HFF-Myc (cell line): Measurements from ENCODE around the gene IL22RA2.

ENCODE experiments used
- DNase-seq: peaks from one replicate; pipeline ENCODE4 v3.0.0-alpha.2; 2011; ENCODE audit warnings: low read depth; ENCODE audit errors: extremely low read depth
- H3K4me3 ChIP-seq: replicated peaks from 2 replicates; pipeline ENCODE4 v1.5.1; 2011; ENCODE audit warnings: low read depth, mild to moderate bottlenecking, control low read depth, low read length
- CTCF ChIP-seq: IDR thresholded peaks from 2 replicates; pipeline ENCODE4 v1.5.1; 2012; ENCODE audit warnings: mild to moderate bottlenecking, low read depth, low read length, control low read depth; ENCODE audit errors: missing control alignments

The IL22RA2 gene

GRCh38 chr6:137102050-137102848 is 71.2 kb downstream of the IL22RA2 start:
- no peak overlapping the region for H3K4me3 ChIP-seq
- no peak for TF ChIP-seq CTCF
- no peak for DNase-seq

GRCh38 chr6:137099689-137100403 is 73.6 kb downstream of the IL22RA2 start:
- DNase-seq, result no peak
- no peak for TF ChIP-seq CTCF
- no peak overlapping the region for H3K4me3 ChIP-seq

- TF ChIP-seq CTCF, result no peak
- no peak overlapping the region for H3K4me3 ChIP-seq
- DNase-seq, result no peak
Measured at GRCh38 chr6:137097526-137097925, 75.9 kb downstream of the IL22RA2 start.

- no peak overlapping the region for H3K4me3 ChIP-seq
- TF ChIP-seq CTCF, result no peak
- DNase-seq, result no peak
Measured at GRCh38 chr6:137097057-137097456, 76.4 kb downstream of the IL22RA2 start.

GRCh38 chr6:137095651-137096238 is 77.7 kb downstream of the IL22RA2 start:
- no peak for TF ChIP-seq CTCF
- H3K4me3 ChIP-seq, result no peak overlapping the region
- DNase-seq, result no peak

- DNase-seq, result no peak
- H3K4me3 ChIP-seq, result no peak overlapping the region
Measured at GRCh38 chr6:137095093-137095492, 78.4 kb downstream of the IL22RA2 start.

More at GRCh38 chr6:137095093-137095492, 78.4 kb downstream of the IL22RA2 start:
- TF ChIP-seq CTCF, result no peak
